ENCODE results near the gene RAB5IF.

GRCh38 chr20:36641506-36641843 is 35.9 kb downstream of the RAB5IF start:
- no peak for TF ChIP-seq CTCF (IDR thresholded peaks at IDR 0.05)
- TF ChIP-seq TCF7L2 (IDR thresholded peaks at IDR 0.05; ENCODE audit: low read depth, low read length), result no peak
- no peak for TF ChIP-seq POLR2AphosphoS5 (IDR thresholded peaks at IDR 0.05; ENCODE audit: low read depth, low read length)
- no peak for TF ChIP-seq SIN3A (IDR thresholded peaks at IDR 0.05; ENCODE audit: borderline replicate concordance, insufficient read depth, low read depth, low read length)

Data from Panc1 (cell line).